LoVo (cell line): ENCODE results near the gene HOXD1.

Experiments
- DNase-seq: peaks from one replicate; pipeline ENCODE4 v3.0.0-alpha.2; 2016; ENCODE audit warnings: low spot score

Gene HOXD1

DNA sequence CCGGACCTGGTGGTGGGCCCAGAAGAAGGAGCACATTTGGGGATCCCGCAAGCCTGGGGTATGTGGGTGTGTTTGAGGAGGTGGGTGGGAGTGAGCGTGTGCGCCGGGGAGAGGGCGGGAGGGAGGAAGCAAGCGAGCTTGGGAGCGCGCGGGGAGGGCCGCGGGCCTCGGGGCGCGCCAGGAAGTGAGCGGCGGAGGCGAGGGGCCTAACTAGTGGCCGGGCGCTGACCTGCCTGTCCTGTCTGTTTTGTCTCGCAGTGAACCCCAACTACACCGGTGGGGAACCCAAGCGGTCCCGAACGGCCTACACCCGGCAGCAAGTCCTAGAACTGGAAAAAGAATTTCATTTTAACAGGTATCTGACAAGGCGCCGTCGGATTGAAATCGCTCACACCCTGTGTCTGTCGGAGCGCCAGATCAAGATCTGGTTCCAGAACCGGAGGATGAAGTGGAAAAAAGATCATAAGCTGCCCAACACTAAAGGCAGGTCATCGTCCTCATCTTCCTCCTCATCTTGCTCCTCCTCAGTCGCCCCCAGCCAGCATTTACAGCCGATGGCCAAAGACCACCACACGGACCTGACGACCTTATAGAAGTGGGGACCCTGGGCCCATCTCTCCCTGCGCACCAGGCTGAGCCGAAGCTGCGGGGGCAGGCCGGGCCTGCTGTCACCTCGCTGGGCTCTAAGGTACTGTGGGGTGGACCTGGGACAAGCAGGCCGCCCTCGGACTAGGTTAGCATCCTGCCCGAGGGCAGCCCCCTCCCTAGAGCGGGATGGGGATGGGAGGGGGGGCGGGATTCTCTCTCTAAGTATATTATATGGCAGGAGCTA is 35.9 kb upstream of the HOXD1 start:
- DNase-seq: no peak

DNA sequence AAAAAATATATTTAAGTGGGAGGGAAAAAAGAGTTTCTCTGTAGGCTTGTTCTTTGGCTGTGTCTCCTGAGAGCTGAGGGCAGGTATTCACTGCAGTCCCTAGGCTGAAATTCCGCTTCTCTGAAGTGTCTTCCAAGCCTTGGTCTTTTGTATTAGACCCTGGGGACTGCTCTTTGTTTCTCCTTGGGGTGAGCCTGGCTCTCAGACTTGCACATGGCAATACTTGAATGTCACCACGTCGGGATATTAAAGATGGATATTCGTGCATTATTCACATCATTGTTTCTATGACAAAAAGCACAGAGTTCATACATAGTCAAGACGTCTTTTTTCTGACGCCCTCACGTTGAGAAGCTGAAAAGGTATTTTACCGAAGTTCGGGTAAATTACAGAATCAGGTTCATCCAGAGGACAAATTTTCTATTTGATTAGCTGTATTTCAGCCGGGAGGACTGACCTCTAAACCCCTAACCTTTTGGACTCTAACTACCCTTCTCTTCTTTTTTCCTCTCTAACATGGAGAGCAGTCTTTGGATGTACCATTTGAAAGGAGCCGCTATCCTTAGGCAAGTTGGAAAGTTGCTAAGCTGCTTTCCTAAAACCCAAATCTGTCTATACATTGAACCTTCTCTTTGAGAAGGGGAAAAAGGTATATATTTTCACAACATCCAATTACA is 33.8 kb upstream of the HOXD1 start:
- no peak for DNase-seq

DNA sequence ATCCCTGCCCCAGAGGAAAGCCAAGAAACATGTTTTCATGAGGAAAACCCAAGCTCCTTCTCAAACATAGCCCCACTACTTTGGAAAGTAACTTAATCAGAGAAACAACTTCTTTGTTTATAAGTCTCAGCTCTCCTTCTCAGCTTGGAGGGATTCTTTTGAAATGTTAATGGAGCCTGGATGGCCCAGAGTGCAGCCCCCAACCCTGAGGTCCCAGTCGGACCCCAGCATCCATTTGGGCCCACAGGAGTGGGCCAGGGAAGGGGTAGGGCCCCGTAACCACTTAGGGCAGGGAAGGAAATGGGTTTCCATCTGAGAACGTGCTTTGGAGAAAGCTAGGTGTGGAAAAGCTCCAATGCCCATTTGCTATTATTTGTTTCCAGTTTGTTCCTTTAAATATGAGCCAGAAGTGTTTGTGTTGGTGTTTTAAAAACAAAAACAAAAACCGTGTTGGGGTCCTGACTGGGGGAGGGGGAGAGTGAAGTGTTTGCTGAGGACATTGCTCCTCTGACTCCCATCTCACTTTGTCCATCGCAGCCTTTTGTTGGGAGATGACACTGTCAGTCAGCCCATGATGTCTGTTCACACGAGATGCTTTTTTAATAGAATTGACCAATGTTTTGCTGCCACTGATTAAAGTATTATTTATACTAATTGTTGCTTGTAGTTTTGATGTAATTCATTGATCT is 33.0 kb upstream of the HOXD1 start:
- DNase-seq: no peak

DNA sequence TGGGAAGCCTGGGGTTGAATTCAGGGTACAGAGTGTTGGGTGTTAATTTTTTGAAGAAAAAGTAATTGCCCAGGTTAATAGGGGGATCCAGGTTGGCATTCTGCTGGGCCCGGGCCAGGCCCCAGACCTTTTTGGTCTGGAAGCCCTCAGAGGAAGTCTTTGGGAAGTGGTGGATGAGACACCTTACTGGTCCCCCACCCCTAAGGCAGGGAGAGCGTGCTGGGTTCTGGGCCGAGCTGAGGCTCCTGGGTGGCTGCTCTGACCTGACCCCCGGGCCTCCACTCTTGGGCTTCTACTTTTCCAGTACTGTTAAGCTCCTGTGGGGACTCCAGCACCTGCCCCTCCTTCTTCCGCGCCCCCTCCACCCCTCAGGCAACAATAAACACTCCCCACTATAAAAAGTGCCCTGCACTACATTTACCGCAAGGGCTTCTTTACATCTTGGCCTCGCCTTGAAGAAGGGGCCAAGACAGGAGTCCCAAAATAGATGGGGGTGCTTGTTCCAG is 32.1 kb upstream of the HOXD1 start:
- no peak for DNase-seq

DNA sequence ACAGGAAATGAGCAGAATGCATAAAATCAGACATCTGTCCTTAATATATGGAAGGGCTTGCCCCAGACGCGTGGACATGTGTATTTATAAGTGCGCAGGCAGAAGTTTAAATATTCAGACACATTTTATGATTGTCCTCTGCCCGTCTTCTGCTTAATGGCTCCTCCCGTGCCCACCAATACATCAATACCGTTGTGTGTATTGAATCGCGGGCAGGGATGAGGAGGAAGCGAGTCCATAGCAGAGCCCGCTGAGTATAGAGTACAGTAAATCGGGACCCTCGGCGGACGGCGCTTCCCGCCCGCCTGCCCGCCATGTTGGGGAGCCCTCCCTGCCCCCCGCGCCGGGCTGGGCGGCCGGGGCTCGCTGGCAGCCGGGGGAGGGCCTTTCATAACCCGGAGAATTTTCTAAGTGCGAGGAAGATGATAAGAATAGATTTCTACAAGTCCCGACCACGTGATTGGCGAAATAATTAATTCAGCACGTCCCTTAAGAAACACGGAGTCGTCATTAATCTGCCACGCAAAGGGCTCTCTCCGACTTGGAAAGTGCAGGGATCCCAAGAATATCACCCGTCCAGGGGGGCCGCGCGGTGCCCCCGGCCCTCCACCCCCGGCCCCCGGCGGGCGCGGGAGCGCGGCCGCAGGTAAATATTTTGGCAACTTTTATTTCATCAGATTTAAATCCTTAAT is 31.5 kb upstream of the HOXD1 start, which contains the start of gene HOXD3:
HOXD3 (plus strand) TSS at position 501 of the 692 bp plus-strand sequence. CDS start 11,808 bp downstream, outside the sequence.
- no peak for DNase-seq

DNA sequence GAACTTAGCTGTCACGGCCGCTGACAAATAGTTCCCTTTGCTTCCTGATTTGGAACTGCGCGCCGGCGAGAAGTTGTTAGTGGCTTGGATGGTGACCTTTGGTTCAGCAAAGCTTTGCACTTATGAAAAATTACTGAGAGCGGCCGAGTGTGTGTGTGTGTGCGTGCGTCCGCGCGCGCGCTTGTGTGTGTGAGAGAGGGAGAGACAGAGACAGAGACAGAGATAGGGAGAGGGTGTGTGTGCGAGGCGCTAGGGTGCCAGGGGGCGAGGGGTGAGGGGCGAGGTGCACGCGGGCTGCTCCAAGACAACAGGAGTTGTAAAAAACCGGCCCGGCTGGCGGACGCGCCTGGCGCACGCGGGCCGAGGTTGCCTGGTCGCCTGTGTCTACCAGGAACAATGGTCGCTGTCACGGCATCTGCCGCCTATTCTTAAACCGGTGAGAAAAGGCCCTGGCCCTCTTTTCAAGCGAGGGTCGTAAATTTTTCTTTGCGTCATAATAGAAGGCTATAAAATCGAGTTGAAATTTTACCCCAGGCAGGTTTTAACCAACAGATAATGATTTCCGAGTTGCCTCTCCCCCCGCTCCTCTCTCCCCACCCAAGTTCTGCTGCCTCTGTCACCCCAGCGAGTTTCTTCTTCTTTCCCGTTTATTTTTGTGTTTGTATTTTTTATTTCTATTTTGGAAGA is 30.8 kb upstream of the HOXD1 start:
- peak; percentile 20 for DNase-seq

DNA sequence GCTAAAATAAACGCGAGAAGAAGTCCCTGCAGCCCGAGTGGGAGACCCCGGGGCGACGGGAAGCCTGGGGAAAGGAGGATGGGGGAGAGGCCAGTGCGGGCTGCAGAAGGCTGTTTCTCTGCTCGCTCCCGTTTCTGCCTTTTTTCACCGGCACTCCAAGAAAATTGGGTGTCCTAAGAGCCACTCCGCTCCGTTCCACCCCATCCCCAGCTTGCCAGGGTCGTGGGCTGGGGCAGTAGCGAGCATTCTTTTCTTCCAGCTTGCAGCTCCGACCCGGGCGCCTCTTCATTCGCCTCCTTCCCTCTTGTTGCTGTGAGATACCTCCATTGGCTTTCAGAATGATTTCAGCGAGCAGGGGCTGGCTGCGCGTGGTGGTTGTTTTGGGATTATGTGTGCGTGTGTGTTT is 30.3 kb upstream of the HOXD1 start:
- DNase-seq: no peak

DNA sequence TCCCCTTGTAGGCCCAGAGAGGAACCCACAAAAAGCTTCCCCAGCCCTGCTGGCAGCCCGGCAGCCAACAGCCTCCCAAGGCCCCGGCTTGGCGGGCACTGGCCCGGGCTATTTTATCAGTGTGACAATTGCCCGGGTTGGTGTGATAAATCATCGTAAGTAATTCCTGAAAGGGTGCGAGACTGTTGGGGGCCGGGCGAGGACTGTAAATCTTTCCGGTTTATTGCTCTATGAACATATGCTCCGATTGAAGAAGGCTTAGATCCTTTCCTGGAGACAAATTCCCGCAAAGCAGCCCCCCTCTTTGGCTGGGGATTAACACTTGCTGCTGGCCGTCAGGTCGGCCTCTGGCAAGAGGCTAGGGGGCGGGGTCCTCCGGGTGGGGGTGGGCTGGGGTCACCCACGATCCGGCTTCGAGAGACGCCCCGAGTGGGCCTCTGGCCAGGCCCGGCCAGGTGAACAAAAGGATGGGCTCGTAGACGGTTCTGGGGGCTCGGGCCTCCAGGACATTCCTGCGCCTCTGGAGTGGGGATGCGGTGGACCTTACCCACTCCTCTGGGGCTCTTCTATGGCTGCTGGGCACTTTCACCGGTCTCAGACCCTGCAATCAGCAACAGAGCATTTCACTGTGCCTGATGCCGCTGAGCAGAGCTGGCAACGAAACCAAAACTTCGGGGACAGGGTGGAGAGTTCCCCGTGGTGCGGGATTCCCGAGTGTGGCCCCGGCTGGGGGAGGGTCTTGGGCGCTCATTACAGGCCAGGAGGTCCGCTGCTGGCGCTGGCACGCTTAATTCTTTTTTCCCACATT is 29.4 kb upstream of the HOXD1 start:
- DNase-seq: no peak

DNA sequence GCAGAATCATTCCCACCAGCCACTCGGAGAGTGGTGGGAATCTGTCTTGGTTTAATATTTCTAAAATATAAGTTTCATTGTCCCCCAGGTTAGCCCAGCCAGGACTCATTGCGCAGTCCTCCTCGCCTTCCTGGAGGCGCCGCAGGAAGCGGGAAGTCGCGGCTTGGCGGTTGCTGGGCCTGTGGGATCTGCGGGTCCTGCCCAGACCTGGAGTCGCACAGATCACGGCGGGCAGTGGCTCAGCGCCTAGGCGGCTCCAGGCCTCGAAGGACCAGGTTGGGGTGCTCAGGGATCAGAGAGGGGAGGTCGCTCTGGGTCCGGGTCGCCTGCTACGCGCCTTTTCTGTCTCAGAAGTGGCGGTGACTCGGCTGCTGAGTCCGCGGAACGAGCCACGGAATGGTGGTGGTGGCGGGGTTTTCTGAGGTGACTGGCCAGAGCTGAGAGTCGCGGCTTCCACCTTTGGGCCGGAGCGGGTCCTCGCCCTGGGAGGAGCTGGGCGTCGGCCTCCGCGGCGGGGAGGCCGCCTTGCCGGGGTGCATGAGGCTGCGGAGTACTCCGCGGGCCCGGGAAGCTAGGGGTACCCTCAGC is 28.7 kb upstream of the HOXD1 start:
- no peak for DNase-seq

DNA sequence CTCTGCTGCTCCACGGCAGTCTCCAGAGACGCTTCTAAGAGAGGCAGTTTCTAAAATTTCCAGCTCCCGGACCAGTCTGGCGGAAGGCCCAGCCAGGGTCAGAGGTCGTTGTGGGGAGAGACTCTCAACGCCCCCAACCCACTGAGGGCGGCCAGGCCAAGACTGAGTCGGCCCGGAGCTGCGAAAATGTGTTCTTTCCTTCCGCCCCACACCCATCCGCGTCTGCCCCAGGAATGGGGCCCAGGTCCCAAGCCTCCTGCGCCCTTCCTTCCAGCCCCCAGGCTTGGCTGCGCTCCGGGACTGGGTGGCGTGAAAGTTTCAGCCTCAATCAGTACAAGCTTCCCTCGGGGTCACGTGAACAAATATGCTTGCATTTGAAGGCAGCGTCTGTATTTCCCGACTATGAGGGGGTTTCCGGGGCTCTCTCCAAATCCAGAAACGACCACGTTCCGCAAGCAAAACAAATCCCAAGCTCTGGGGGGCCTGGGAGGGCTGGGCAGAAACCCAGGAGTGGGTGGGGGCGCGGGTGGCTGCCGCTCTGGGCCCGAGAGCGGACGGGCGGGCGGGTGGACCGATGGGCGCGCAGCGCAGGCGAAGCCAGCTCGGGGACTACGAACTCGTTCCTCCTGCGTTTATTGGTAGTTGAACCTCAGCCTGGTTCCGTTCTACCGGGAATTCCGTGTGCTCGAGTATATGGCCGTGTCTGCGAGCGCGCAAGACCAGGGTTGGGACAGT is 28.1 kb upstream of the HOXD1 start:
- DNase-seq: no peak

DNA sequence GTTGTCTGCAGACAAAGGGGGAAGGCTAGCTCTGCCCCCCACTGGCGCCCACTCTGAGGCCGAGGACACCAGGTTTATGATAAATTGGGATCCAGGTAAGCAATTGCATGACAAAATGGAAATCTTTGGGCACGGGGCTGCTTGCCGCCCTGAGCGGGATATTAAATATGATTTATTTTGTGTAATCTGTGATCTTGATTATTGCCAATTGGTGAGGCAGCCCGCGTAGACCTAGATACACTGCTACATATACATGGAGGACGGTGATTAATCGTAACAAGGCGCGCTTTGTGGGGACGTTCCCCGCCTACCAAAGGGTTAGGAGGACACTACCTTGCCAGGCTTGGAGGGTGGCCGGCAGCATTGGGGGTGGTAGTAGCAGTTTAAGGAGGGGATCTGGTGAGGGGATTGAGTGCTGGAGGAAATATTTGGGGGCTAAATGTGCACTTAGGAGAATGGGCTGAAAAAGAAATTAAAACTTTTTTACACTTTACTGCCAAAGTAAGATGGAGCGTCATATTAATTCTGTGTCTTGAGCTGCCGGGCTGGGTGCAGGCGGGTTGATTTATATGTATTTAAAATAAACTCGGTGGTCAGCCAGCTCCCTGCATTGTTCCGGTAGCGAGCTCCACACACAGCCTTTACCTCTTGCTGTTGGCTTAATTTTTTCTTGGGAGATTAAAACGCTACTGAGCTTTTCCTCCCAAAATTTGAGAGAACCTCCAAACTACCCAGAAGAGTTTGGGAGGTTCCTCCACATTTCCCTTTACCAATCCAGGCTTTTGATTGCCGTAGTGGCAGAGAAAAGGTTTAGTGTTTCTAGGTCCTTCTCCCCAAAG is 27.3 kb upstream of the HOXD1 start:
- DNase-seq: no peak

DNA sequence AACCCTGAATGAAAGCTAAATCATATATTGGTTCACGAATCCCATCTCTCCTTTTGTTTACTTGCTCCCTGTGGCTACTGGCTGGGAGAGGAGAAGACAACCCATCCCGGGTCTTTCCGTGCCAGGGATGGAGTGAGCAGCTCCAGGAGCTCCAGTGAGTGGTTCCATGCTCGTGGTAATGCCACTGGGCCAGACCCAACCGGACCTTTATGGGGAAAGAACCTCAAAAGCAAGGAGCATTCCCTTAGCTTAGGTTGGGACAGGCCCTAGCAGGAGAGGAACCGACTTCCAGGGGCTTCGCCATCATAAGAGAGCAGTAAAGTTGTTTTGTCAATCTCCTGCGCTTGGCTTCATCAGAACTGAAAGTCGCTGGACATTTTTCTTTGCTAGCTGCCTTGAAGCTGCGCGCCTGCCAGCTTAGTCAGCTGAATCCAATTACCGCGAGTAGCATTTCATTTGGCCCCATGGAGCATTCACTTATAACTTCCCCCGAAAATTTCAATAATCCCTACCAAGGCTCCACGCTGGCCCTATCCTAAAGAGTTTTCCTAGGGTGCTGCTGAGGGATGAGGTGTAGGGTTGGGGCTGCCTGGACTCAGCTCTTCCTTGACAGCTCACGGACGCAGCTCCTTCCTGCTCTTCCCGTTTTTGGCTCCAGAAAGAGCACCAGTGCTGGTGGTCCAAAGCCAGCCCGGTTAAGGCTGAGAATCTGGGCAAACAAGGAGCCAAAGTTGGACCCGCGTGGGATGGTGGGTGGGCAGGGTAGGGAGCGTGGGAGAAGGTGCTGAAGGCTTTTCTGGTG is 26.4 kb upstream of the HOXD1 start:
- no peak for DNase-seq

DNA sequence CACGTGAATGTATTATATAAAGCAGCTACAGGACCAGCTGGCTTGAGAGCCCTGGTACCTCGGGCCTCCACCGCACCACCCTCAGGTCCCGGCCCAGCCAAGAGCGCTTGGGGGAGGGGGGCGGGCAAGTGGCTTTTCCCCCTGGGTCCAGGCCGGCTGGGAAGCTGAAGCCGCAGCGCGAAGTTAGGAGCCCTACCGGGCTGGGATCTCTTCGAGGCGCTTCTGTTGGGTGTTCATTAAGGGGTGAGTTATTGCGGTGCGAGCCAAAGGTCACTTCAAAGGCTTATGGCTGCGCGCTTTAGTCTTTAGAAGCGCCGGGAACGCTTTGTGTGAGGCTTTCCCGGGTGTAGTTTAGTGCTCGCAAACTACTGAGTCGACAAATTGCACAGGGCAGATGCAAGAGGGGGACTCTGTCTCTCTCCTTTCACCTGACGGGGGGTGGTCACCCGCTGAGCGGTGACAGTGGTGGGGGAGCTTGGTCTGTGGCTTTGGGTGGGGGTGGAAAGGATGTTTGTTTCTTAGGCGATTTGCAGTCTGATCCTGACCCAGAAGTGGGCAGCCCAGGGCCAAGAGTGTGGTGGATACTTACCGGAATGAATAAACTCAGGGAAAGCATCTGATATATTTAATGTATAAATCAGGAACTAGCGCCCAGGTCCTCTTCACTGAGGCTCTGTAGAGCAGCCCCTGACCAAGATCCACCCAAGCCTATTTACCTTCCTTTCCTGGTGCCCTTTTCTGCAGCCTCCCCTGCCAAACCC is 25.4 kb upstream of the HOXD1 start:
- no peak for DNase-seq

DNA sequence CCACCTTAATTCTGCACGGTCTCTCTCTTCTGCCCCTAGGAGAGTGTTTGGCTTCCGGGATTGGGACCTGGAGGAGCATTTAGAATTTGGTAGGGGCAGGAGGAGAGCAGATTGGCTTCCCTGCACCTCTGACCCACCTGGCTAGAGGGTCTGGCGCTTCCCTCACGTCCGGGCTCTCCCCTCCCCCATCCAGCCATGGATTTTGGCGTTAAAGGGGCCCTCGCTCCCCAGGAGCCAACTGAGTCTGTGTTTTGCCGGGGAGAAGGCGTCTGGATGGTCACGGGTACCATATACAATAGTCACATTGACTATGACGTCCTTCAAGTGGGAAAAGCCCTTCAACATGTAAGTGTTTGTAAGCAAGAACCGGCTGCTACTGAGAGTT is 24.8 kb upstream of the HOXD1 start:
- no peak for DNase-seq

DNA sequence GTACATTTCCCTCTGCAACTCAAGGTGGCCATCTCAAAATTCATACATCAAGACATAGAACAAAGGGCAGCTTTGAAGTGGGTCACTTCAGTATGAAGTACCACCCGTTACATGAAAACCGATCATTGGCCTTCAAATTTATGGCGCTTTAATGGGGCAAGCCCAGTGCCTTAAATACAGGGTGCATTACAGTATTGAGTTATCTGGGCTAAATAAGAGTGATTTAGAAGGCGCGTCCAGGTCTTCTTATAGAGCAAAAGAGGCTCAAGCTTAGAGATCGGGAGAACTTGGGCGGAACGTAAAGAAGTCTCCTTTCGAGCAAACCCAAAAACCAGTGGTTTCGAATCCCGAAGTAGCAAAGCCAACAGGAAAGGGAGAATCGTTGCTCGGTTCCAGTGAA is 24.3 kb upstream of the HOXD1 start:
- no peak for DNase-seq

DNA sequence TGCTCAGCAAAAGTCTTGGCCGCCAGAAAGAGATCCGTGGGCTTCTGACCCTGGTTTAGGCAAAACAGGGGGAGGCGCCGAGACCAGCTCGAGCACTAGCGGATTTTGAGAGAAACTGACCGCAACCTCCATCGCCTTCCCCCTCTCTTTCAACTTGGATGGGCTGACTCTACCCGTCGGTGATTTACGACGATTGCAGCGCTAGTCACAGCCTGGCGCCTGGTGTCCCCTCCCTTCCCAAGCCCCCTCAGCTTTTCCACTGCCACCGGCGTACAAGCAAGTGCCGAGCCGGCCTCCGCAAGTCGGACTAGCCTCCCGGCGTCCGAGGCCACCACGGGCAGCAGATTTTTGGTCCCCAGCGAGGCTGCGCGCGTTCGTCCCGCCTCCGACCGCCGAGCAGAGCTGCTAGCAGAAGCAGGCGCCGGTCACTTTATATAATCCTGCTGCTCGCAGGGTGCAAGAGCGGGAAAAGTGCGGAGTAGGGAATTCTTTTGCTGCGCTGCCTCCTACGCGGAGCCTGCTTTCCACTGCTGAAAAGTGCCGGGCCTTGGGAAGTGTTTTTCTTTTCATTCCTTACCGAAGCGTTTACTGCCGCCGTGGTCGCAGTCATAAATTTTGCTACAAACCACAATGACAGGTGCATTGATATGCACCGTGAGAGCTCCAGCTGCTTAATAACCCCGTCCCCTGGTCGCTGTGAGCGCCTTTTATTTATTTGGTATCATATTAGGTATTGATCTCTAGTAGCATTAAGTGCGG is 23.7 kb upstream of the HOXD1 start:
- no peak for DNase-seq
